PFSK-1 (cell line): ENCODE measurements around the gene SEH1L.

Source experiments
- POLR2AphosphoS5 ChIP-seq: IDR thresholded peaks from 2 replicates; pipeline ENCODE4 v1.6.1; 2012; ENCODE audit warnings: low read depth, mild to moderate bottlenecking, control low read depth, low read length, moderate library complexity
- REST ChIP-seq, 2 experiments: IDR thresholded peaks; 2 replicates each; pipeline versions ENCODE4 v1.6.1 to v1.8.0; 2011 to 2012; ENCODE audit warnings: low read depth in 2 of 2, low read length in 2 of 2, control low read depth in 1 of 2, inconsistent platforms in 1 of 2, mild to moderate bottlenecking in 1 of 2, moderate library complexity in 1 of 2; ENCODE audit not compliant: insufficient read depth in 1 of 2
- SIN3A ChIP-seq: IDR thresholded peaks from 2 replicates; pipeline ENCODE4 v1.6.1; 2012; ENCODE audit warnings: mild to moderate bottlenecking, low read length, moderate library complexity, borderline replicate concordance; ENCODE audit not compliant: insufficient read depth
- TAF1 ChIP-seq: IDR thresholded peaks from 2 replicates; pipeline ENCODE4 v1.6.1; 2012; ENCODE audit warnings: low read length, control low read depth, borderline replicate concordance; ENCODE audit not compliant: insufficient read depth

- TF ChIP-seq TAF1 (no peak), POLR2AphosphoS5 (no peak), SIN3A (no peak), REST (IDR thresholded peaks at IDR 0.05; ENCODE audit: insufficient read depth in 1 of 2, low read depth in 2 of 2, low read length in 2 of 2) (no peak)
Measured at GRCh38 chr18:12991821-12992179, 44.0 kb downstream of the SEH1L start.
